Measurements from ENCODE around the gene LZIC.

DNA sequence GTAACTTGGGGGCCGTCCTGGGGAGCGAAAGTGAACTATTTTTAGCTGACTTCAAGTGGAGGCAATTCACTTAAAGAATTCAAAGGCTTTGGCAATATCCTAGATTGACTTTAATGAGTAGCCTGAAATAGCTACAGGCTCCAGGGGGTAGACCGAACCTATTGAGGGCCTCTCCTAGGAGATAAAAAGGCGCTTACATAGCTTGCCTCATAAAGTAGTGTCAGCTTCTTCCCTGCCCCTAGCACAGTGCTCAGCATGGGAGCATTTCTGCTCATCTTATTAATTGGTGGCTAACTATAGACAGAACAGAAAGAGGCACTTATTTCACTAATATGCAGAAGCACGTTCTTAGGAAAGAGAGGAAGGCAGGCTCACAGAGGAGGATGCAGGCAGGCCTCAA, 20.8 kb downstream of the LZIC start:
- TF ChIP-seq SIN3A (IDR thresholded peaks at IDR 0.05; ENCODE audit: borderline replicate concordance in 2 of 2, control insufficient read depth in 1 of 2, low read depth in 2 of 2, low read length in 2 of 2): no peak
- TF ChIP-seq NR3C1 (CRISPR knock-in tag; IDR thresholded peaks at IDR 0.05): no peak
- no peak for TF ChIP-seq HMBOX1 (IDR thresholded peaks at IDR 0.05)
- TF ChIP-seq, protein P1, sequence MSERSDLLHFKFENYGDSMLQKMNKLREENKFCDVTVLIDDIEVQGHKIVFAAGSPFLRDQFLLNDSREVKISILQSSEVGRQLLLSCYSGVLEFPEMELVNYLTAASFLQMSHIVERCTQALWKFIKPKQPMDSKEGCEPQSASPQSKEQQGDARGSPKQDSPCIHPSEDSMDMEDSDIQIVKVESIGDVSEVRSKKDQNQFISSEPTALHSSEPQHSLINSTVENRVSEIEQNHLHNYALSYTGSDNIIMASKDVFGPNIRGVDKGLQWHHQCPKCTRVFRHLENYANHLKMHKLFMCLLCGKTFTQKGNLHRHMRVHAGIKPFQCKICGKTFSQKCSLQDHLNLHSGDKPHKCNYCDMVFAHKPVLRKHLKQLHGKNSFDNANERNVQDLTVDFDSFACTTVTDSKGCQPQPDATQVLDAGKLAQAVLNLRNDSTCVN (CRISPR knock-in tag; IDR thresholded peaks at IDR 0.05): no peak

Data from K562 (cell line).